GM18498 (cell line): ENCODE results near the gene CCDC57.

Experiments
- ATAC-seq: cut with Tn5 transposase; IDR thresholded peaks from one replicate; pipeline ENCODE4 v1.9.1; 2021; ENCODE audit warnings: mild to moderate bottlenecking, moderate library complexity; ENCODE audit not compliant: unreplicated experiment

Gene CCDC57

DNA sequence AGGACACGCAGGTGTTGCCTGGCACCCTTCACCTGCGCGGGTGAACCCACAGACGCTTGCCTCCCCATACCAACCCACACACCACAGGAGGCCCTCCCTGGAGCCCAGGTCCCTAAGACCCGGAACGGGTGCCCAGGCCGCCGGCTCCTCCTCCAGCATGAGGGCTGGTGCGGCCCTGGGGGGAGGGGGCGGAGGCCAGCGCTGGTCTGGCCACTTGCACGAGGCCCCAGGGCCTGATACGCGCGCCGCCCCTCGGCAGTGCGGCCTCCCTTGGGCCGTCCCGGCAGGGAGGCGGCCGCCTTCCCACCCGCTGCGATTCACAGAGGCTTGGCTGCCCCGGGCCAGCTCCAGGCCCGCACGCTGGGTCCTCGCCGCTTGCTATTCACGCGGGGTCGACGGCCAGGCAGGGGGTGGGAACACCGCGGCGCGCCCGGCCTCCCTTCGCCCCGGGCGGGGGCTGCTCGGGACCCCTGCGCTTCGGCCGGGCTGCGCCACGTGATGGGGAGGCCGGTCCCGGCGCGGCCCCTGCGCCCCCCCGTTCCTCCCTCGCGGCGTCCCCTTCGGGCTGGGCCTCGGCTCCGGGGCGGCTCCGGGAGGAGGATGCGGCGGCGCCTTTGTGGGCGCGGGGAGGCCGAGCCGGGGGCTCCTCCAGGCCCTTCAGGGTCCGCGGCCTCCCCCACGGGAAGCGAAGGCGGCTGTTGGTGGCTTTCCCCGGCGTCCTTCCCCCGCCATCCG, 115.3 kb downstream of the CCDC57 start:
- peak; percentile 1 for ATAC-seq

DNA sequence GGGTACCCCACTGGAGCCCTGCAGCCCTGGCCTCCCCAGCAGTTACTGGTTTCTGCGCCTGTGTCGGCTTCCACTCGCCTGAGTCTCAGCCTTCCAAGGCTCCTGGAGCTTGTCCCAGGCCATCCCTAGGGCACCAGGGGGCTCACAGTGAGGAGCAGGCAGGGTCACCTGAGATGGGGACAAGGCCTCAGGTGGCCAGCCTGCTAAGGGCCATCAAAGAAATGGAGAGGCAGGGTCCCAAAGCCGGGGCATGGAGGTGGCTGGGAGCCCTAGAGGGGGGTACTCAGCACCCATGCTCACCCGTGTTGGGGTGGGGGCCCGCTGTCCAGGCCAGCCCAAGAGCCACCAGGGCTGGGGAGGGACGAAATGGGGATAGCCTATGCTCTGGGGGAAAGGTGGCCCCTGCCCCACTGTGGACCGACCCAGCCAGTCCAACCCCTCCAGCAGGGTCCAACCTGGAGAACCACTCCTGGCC, 115.9 kb downstream of the CCDC57 start:
- no peak for ATAC-seq

DNA sequence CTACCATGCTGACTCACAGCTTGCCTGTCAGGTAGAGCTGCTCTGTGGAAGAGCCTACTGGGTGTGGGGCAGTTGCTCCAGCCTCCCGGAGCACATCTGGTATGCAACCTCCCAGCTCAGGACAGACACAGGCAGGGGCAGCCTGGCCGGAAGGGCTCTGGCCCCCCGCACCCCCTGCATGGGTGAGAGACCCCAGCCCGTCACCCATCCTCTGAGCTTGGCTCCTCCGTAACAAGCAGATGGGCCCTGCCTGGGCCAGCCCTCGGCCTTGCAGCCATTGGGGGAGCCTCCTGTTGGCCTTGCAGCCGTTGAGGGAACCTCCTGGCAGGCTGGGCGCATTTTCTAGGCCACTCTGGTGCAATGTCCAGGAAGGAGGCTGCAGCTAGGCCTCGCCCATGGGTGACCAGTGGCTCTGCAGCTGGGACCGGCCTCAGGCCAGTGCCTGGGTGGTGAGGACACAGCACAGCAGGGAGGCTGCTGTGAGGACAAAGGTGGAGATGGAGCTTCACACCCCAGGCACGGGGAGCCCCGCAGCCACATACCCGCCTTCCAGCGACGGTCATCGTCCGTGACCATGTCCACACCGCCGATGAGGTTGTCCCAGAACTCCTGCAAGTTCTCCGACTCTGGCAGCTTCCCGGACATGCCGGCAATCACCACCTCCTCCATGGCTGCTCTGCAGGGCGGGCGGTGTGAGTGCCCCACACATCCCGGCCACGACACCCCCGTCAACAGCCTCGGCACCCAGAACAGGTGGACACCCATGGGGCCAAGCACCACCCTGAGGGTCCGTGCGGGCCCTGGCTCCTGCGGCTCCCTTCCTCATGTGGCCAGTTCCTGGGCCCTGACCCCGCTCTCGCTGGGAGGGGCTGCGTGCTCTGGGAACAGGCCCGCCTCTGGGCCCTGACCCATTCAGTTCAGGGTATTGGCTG, 116.6 kb downstream of the CCDC57 start:
- no peak for ATAC-seq

- ATAC-seq = no peak
Observed at GRCh38 chr17:82094931-82095776, 117.5 kb downstream of the CCDC57 start.

GRCh38 chr17:82092995-82093751, 119.5 kb downstream of the CCDC57 start:
- ATAC-seq = no peak

GRCh38 chr17:82092628-82092994, 120.0 kb downstream of the CCDC57 start:
- no peak for ATAC-seq

- ATAC-seq = no peak
Observed at GRCh38 chr17:82092094-82092586, 120.5 kb downstream of the CCDC57 start.

- ATAC-seq = no peak
Observed at GRCh38 chr17:82091264-82092066, 121.2 kb downstream of the CCDC57 start.

DNA sequence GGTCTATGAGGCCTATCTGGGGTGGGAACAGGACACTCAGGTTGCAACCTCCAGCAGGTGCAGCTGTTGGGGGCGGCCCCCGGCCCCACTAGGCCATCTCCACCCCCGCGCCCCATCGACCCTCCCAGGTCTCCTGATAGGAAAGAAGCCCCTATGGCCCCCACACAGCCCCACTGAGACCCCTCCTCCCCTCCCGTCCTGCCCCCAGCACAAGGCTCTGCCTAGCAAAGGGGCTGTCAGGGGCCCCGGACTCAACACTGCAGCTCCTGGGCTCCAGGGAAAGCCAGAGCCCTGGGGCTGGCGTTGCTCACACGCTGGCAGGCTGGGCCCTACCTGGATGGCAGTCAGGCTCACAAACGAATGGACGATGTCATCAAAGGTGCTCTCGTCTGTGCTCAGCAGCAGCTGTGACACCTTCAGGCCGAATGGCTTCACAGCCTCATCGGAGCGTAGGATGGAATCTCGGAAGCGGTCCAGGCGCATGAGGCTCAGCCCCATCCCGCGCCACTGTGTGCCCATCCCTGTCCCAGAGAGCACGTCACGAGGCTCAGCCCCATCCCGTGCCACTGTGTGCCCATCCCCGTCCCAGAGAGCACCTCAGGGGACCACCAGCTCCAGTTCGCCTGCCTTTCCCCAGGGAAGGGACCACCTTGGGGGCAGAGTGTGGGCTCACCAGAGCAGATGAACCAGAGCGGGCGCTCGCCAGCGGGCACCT, 121.9 kb downstream of the CCDC57 start:
- ATAC-seq = no peak

GRCh38 chr17:82089723-82090548, 122.7 kb downstream of the CCDC57 start:
- ATAC-seq = no peak

DNA sequence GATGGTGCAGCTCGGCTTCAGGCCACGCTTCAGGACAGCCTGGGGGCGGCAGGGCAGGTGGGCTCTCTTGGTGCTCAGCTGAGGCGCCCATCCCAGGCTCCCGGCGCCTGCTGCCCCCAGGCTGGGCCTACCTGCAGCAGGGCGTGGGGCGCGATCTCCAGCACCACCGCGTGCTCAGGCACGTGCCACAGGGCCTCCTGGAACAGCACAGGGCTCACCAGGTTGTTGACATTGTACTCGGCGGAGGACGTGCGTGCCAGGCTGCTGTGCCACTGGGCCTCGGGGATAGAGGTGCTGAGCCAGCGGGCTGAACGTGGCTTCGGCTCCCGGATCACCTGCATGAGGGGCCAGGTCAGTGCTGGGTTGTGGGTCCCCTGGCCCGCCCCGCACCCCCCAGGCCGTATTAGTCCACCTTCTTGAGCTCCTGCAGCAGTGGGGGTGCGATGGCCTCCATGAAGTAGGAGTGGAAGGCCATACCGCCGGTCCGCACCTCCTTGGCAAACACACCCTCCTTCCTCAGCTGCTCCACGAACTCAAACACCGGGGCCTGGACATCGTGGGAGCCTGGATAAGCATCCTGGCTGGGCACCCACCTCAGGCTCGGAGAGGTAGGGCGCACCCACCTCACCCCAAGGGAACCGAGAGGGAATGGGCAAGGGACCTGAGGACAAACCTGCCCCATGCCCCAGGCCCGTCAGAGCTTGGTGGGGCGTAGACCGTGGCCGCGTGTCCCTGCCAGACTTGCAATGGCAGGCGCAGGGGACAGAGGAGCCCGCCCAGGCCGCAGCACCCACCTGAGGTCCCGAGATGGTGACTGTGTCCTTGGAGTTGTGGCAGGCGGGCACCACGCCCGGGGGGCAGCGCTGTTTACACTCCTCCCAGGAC, 123.6 kb downstream of the CCDC57 start:
- no peak for ATAC-seq

- ATAC-seq = no peak
Observed at GRCh38 chr17:82087961-82088837, 124.4 kb downstream of the CCDC57 start.

DNA sequence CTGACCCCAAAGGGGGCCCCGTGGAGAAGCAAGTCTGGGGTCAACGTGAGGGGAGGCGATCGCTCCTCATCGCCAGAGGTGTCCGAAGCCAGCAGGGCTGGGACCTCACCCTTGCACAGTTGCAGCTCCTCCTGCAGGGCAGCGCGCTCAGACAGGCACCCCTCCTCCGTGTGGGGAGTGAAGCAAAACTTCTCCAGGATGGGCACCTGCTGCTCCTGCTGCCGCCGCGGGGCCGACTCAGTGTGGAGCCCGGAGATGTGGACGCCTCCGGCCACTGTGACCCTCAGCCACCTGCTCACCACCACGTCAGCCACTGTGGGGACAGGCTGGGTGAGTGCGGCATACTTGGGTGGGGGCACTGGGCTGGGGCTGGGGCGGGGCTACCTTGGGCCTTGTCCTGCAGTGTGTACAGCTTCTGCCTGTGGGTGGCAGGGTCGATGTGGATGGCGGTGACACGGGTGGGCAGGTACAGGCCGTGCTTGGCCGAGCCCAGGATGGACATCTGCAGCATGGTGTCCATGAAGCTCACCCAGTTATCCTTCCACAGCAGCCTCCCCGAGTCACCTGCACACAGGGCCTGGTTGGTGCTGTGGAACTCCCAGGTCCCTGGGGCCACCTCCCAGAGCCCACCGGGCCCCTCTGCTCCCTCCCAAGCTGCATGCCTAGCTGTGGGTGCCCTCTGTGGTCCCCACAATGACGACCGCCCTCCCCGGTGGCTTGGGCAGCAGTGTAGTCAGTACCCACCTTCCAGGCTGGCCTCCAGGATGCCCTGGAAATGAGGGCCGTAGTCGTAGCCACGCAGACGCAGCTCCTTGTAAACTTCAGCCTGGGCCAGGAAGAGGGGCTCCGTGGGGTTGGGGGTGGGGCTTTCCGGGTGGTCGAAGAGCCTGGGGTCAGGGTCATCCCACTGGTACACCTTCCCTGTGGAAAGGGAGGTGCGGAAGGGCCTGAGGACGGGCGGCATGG, 125.4 kb downstream of the CCDC57 start:
- no peak for ATAC-seq

GRCh38 chr17:82085931-82086764, 126.5 kb downstream of the CCDC57 start:
- no peak for ATAC-seq
